Inflammatory macrophage (primary cell): Measurements from ENCODE around the gene CCNT1.
"Not testable (repeated sequence)": the region's sequence is repeated elsewhere in the genome, so short reads cannot be mapped to it uniquely, and the experiment has no call there.

Experiments
- DNase-seq, 2 donors: peaks; one replicate each; pipeline ENCODE4 v3.0.0-alpha.2; 2020 to 2022

The CCNT1 gene

GRCh38 chr12:48691826-48692487 is 24.6 kb downstream of the CCNT1 start:
- peak in 1 of 2 donors; percentile 19 for DNase-seq

- DNase-seq: no peak
These were observed 25.5 kb downstream of the CCNT1 start for GRCh38 chr12:48690990-48691389.

- DNase-seq: no peak
These were observed 26.1 kb downstream of the CCNT1 start for GRCh38 chr12:48690436-48690835.

GRCh38 chr12:48688836-48689235 is 27.7 kb downstream of the CCNT1 start:
- no peak for DNase-seq

- DNase-seq: no peak
These were observed 28.9 kb downstream of the CCNT1 start for GRCh38 chr12:48687592-48687991.

- DNase-seq: no peak
These were observed 29.7 kb downstream of the CCNT1 start for GRCh38 chr12:48686615-48687334.

- DNase-seq: no peak
These were observed 30.4 kb downstream of the CCNT1 start for GRCh38 chr12:48686037-48686595.

GRCh38 chr12:48683534-48683933 is 33.0 kb downstream of the CCNT1 start:
- no peak for DNase-seq

GRCh38 chr12:48682927-48683326 is 33.6 kb downstream of the CCNT1 start:
- no peak for DNase-seq

GRCh38 chr12:48682533-48682905 is 34.0 kb downstream of the CCNT1 start:
- DNase-seq: not testable (repeated sequence)

GRCh38 chr12:48681710-48682532 is 34.6 kb downstream of the CCNT1 start, which contains the start of gene KANSL2:
Gene KANSL2 (minus strand): TSS chr12:48682238. CDS start chr12:48681632, 606 bp downstream.
- DNase-seq: peak; percentile 99

- DNase-seq: peak in 1 of 2 donors; percentile 3
These were observed 35.2 kb downstream of the CCNT1 start for GRCh38 chr12:48681399-48681709.

GRCh38 chr12:48680861-48681260 is 35.6 kb downstream of the CCNT1 start:
- no peak for DNase-seq

- peak; percentile 82 to 87 for DNase-seq
These were observed 37.8 kb downstream of the CCNT1 start for GRCh38 chr12:48678551-48679185.

- DNase-seq: no peak
These were observed 45.2 kb downstream of the CCNT1 start for GRCh38 chr12:48671231-48671856.

GRCh38 chr12:48668996-48669395 is 47.5 kb downstream of the CCNT1 start:
- no peak for DNase-seq

- no peak for DNase-seq
These were observed 56.6 kb downstream of the CCNT1 start for GRCh38 chr12:48659863-48660262.

GRCh38 chr12:48651681-48652080 is 64.8 kb downstream of the CCNT1 start:
- DNase-seq: no peak

GRCh38 chr12:48645354-48645753 is 71.2 kb downstream of the CCNT1 start:
- not testable (repeated sequence) for DNase-seq

GRCh38 chr12:48643011-48643410 is 73.5 kb downstream of the CCNT1 start:
- no peak for DNase-seq

GRCh38 chr12:48641752-48642555 is 74.6 kb downstream of the CCNT1 start:
- DNase-seq: not testable (repeated sequence)
